ENCODE measurements around the gene SPNS3.
A peak's percentile ranks its signal among the peaks of the same experiment; 100 is the strongest.

The SPNS3 gene

GRCh38 chr17:4513113-4514032, 79.6 kb downstream of the SPNS3 start:
- H3K27ac ChIP-seq = peak overlapping the region; percentile 65
- TF ChIP-seq CTCF (conservative IDR thresholded peaks at IDR 0.05) = no peak

GRCh38 chr17:4514206-4514605, 80.5 kb downstream of the SPNS3 start:
- TF ChIP-seq CTCF (conservative IDR thresholded peaks at IDR 0.05) = no peak
- peak overlapping the region; percentile 65 for H3K27ac ChIP-seq

- peak overlapping the region; percentile 65 for H3K27ac ChIP-seq
- TF ChIP-seq CTCF (conservative IDR thresholded peaks at IDR 0.05) = no peak
These were observed 81.0 kb downstream of the SPNS3 start for GRCh38 chr17:4514779-4515178.

- TF ChIP-seq CTCF (conservative IDR thresholded peaks at IDR 0.05) = no peak
- peak overlapping the region; percentile 65; the same call in 1 of the 2 replicates for H3K27ac ChIP-seq
These were observed 81.8 kb downstream of the SPNS3 start for GRCh38 chr17:4515501-4515900.

- H3K27ac ChIP-seq = no peak overlapping the region
- no peak for TF ChIP-seq CTCF (conservative IDR thresholded peaks at IDR 0.05)
These were observed 83.0 kb downstream of the SPNS3 start for GRCh38 chr17:4516735-4517134.

- H3K27ac ChIP-seq = no peak overlapping the region
- TF ChIP-seq CTCF (conservative IDR thresholded peaks at IDR 0.05) = no peak
These were observed 85.2 kb downstream of the SPNS3 start for GRCh38 chr17:4518901-4519300.

- TF ChIP-seq CTCF (conservative IDR thresholded peaks at IDR 0.05) = no peak
- H3K27ac ChIP-seq = no peak overlapping the region
These were observed 85.6 kb downstream of the SPNS3 start for GRCh38 chr17:4519361-4519788.
